Dedifferentiated amniotic fluid mesenchymal stem cell (primary cell): ENCODE data around the gene TRPM6.

Experiments
- DNase-seq: peaks from one replicate; pipeline ENCODE4 v3.0.0-alpha.2; 2016; ENCODE audit errors: extremely low spot score

Gene TRPM6

DNA sequence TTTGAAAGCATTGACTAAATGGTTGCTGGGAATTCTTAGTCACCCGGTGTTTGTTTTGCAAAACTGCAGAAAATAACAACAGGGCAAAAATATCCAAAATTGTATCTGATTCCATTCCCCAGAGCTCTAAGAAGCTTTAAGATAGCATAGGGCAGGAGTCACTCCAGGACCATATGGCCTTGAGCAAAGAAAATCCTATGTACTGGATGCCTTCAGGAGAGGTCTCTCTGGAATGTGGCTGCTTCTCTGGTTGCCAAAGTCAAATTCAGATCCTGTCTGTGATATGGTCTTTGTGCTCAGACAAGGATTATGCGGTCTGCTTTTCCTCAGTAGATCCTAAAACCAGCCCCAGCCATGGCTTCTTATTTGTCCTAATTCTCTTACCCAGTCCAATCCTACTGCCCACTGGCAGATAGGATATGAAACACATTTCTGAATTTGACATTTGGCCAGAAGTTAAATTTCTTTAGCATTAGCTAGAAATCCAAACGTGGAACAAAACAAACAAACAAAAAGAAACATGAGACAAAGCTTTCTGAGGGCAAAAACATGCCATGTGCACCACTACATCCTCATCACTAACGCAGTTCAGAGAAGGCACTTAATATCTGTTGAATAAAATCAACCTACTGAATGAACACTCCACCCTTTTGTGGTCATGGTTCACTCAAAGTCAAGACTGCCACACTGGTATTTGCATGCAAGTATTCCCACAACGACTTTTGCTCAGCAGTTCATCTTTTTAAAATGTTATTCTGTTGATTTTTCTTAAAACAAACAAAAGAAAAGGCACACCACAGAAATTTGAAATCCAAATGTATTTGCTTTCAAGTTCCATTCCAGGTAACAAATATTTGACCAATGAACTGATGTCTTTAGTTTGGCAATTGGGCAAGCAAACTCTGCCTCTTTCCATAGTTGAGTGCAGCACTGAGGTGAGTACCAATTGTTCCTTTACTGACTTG, 165.7 kb downstream of the TRPM6 start:
- peak; percentile 86 for DNase-seq

DNA sequence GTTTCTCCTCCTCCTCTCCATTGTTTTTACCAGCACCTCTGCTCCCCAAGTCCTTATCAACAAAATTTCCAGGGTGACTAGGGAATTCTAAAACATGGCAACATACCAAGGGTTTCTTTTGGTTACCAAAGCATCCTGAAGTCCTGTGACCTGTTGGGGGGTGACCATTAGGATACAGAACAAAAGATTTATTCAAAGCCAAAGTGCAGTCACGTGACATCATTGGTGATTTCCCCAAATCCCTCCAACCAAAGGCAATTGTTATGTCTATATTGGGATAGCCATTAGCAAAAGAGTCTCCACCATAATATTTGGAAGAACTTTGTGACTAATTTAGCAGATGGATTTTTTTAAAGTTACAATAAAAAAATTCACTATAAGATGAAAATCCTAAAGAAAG, 168.4 kb downstream of the TRPM6 start:
- DNase-seq, result no peak

DNA sequence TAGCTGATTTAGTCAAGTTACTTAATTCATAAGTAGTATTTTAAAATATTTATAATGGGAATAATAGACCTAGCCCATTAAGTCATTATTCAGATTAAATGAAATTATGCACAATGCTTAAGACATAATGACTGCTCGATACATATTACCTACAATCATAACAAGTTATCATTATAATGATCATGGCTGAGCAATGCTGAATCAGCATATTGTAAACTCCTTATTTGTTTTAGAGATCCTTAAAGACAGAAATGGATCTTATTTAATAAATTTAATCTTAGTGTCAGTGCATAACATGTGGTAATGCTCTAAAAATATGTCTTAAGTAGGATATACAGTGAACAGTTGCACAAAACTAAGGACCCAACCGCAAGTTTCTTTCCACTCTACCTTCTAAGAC, 169.0 kb downstream of the TRPM6 start:
- DNase-seq, result no peak

DNA sequence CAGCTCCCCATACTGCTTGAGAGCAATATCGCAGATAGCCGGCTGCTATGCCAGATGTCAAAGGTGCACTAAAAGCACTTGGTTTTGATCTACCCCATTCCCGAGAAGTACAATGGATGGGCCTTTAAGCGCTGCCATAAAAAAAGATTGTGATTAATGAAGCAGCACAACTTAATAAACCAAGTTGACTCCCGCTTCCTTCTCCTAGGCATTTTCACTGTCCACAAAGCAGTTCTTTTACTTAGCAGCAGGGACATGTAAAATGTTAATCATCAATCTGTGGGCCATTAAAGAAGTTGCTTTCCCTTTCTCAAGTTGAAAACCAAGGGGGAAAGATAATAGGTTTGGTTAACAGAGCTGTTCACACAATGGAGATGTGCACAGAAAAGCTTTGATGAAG, 176.4 kb downstream of the TRPM6 start:
- DNase-seq, result no peak

DNA sequence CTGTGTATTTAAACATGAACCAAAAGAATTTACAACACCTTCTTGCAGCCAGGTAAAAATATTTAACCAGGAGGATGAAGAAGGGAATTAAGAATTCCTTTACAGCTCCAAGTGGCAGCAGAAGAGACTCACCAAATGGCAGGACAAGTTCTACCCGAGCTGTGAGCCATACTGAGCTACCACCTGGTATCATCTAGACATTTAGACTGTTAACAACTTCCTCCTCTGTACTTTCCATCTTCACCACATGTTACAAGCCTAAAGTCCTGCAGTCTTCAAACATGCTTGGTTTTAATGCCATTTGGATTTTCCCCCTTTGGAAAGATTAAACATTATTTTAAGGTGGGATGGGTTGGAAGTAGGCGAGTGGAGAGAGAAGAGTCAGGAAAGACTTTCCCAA, 190.2 kb downstream of the TRPM6 start:
- no peak for DNase-seq

DNA sequence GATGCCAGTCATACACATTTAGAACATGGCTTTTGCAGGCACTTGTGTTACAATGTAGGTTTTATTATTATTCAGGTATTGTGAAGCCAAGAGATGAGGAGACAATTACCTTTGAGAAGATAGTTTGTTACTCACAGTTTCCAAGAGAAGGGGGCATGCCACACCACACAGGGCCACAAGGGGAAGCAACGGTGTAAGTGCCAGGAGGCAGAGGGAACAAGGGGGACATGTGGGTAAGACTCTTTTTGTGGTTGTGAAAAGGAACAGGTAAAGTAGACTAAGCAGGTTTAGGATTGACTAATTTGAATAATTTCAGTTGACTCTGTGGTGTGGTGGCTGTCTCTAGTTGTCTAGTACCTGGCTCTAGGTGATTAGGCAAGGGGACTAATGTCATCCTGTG, 191.2 kb downstream of the TRPM6 start:
- no peak for DNase-seq

DNA sequence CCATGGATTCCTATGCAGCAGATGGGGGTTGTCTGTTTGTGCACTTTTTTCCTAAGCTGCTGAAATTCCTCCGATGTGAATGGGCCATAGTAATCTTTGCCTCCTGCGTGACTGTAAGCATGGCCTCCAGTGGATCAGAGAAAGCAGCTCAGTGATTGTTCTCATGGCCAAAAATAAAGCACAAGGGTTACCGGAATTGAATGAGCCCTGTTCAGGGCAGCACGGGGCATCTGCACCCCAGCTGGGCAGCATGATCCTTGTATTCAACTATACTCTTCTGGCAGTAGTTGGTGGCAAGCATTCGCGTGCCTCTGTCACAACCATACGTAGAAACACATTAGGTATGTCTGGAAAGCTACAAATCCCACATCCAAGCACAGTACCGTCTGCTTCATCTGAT, 196.7 kb downstream of the TRPM6 start:
- no peak for DNase-seq

DNA sequence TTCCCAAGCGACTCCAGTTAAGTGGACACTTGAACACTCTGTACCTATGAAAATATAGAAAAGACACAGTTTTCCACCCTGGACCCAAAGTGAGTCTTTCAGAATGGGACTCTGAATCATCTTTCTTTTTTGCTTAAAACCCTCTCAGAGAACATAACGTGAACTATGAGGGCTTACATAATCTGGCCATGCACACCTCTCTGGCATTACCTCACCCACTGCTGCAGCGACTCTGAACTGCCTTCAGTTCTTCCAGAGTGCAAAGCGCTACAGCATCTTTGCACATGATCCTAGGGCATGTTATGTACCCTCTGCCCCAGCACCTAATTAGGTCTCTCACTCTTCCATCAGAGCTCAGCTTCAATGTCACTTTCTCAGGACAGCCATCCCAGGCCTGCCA, 204.4 kb downstream of the TRPM6 start:
- no peak for DNase-seq

DNA sequence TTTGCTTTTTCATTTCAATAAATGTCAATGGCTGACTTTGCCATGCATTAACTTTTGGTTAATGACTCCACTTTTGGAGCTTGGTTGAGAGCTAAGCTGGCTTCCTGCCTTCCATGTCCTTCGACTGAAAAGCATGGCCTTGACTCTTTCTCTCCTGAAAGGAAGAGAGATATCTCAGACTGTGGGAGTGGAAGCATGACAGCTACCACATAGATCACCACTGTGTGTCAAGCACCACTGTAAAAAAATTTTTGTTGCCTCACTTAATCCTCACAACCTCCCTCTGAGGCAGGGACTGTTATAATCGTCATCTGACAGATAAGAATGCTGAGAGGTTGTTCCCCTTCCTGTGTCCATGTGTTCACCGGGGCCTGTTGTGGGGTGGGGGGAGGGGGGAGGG, 205.8 kb downstream of the TRPM6 start:
- no peak for DNase-seq

DNA sequence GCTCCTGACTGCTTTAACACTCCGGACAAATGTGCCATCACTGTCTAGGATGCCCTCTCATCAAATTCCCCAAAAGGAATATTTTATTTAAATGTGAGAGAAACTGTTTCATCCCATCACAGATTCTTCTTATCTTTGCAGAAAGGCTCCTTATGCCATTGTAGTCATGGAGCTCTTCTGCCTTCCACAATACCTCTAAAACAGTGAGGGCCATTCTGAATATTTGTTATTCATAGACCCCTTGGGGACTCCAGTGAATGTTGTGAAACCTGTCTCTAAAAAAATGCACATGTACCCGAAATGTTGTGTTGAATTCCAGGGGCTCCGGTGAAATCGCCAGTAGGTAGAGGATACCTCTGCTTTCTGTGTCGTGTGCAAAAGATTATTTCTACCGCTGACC, 213.6 kb downstream of the TRPM6 start:
- DNase-seq, result no peak
